GM19372 (cell line): ENCODE results near the gene SALL1.

Experiments used
- ATAC-seq: cut with Tn5 transposase; IDR thresholded peaks from one replicate; pipeline ENCODE4 v1.9.1; 2021; ENCODE audit warnings: mild to moderate bottlenecking, low read depth, moderate library complexity; ENCODE audit not compliant: unreplicated experiment

Gene SALL1

GRCh38 chr16:51159296-51159695 is 8.2 kb upstream of the SALL1 start:
- no peak for ATAC-seq

DNA sequence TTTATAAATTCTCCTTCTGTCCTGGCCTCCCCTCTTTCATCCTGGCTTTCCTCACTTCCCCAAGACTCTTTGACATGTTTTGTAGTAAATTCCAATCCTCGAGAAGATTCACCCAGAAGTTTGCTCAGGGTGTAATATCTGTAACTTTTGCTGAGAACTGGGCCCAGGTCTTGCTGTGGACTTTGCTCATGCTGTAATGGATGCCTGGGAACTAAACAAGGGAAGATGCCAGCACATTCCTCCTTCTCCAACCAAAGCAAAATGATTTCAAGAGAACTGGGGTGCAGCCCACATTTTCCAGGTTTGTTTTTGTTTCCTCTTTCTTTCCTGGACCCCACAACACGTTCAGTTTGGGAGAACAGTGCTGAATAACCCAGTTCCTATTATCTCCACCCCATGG is 6.6 kb upstream of the SALL1 start:
- ATAC-seq, result no peak

GRCh38 chr16:51156807-51157200 is 5.7 kb upstream of the SALL1 start:
- no peak for ATAC-seq

DNA sequence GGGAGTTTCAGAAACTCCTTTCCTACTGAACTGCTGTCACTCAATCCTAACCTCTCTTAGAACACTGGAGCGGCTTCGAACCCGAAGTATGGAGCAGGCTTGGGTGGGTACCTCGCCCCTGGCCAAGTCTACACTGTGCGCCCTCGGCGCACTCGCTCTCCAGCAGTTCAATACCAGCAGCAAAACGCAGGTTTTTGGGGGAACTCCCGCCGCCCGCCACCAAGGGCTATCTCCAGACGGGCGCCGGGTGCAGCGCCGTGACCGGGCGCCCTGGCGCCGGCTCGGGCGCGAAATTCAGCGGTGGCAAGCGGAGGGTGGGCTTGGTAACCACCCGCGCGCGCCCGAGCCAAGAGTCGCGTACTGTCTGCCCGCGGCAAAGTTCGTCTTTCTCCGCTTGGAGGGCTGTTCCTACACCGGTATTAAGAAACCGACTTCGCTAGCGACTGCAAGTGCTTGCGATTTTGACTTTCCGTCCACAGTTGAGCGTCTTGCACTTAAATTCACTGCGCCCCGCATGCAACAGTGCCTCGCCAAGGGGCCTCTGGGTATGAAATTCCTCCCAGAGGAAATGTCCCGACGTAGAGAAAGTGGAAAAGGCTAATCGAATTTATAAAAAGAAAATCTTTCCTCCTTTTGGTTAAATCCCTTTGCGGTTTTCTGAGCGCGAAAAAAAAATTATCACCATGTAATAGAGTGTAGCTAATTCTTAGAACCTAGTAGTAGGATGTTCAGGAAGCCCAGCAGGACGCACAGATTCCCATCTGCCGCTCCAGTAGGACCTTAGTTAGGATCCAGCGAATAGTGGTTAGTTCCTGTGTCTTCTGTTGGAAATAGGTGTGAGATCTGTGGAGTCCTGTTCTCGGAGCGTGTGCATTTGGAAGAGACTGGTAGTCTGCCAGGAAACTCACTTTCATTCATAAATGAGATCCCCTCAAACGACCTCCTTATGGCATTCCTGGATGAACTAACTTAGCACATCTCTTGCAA is 5.0 kb upstream of the SALL1 start:
- no peak for ATAC-seq

- ATAC-seq, result no peak
Observed at GRCh38 chr16:51155199-51155607, 4.1 kb upstream of the SALL1 start.

- no peak for ATAC-seq
Observed at GRCh38 chr16:51154271-51155171, 3.5 kb upstream of the SALL1 start.

DNA sequence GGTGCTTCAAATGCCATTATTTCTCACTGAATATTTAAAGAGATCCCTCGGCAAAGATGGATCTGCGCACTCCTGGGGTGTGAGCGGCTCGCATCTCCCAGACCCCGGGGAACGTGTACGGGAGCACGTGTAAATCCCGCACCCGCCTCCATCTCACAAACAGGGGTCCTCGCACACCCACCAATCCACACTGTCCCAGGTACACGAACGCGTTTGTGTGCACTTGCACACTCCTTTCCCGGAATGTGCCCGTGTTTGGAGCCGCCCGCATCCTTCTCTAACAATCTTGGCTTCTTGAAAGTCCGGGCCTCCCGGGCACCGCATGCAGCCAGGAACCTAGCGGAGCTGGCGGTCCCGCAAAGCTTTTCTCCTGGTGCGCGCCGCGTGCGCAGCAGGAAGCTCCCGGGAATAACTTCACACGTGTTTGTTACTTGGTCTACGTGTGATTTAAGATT is 2.5 kb upstream of the SALL1 start:
- no peak for ATAC-seq

DNA sequence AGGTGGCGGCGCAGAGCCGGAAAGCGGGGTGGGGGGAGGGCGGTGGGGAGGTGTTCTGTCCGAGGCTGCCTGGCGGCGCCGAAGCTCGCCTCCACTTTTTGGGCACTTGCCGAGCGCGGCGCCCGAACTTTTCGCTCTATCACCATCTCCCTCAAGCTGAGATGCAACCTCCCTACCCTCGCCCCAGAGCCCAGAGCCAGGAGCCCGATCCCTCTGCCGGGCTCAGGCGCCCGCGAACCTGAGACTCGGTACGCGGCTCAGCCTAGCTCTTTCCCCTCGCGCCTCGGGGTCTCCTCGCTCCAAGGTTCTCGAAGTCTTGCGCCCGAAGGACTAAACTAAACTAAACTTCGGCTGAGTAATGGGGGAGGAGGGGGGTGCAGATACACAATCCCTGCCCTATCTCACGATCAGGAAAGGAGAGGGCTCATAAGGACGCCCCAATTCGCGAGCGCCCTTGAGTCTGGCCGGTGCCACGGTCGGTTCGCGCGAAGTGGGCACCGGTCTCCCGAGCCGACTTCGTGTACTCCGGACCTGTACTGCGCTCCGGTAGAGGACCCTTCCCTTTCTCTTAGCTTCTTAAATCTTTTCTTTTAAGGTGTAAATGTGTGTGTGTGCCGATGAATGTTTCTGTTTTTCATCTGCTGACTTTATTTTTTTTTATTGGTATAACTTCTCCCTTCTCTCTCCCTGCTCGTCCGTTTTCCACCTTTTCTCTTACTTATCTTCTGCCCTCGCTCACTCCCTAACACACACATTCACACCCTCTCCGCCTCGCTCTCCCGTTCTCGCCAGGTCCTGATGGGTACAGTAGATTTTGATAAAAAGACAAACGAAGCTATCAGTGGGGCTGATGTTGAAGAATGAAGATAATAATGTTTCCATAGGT is 1.9 kb upstream of the SALL1 start:
- ATAC-seq, result no peak

- no peak for ATAC-seq
Observed at GRCh38 chr16:51151961-51152663, 1.0 kb upstream of the SALL1 start.

DNA sequence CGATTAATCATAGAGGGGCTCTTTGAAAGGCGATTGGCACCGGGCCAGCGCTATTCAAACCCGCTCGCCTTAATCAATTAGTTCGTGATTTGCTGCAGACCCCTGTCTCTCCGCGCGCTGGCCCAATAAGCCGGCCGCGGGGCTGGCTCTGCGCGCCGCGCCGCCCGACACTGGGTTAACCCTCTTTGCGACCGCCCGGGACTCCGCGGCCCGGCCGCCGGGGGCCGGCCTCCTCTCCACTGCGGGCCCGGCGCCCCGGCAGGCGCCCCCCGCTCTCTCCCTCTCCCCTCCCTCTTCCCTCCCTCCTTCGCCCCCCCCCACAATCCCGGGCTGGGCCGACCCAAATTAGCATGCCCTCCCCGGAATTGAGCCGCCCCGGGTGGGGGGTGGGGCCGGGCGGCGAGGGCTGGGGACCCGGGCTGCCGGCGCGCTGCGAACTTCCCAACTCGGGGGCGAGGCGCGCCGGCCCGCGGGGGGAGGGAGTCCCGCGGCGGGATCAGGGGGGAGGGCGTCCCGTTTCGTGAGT is 428 bp upstream of the SALL1 start:
- ATAC-seq, result no peak

DNA sequence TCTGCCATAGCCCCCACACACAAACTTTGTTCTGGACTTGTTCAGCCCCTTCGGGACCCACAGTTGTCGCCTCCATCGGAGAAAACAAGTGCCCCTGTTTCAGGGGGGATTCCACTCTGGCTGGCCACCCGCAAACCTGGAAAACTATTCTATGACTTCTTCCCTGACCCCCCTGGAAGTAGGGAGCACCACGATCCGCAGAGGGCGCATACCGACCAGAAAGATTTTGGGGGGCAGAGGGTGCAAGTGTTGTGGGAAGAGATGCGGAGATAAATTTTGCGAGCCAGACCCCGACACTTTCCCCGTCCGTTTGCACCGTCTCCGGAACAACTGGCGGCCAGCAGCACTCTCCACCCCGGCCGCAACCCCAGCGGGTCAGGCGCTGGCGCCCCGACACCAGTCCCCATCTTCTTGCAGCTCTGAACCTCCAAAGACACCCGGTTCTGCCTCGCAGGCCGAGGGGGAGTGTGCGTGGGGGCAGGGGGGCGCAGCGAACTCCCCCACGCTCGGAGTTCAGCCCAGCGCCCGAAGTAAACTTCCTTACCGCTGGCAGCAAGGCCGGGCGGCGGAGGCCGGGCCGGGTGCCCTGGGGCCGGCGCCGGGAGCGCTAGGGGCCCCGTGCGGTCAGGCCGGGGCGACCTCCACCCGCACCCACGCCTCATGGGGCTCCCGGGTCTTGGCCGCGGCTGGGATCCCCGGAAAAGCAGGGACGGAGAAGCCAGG is 744 bp downstream of the SALL1 start:
- no peak for ATAC-seq

GRCh38 chr16:51149721-51150164 is 1.3 kb downstream of the SALL1 start:
- no peak for ATAC-seq

DNA sequence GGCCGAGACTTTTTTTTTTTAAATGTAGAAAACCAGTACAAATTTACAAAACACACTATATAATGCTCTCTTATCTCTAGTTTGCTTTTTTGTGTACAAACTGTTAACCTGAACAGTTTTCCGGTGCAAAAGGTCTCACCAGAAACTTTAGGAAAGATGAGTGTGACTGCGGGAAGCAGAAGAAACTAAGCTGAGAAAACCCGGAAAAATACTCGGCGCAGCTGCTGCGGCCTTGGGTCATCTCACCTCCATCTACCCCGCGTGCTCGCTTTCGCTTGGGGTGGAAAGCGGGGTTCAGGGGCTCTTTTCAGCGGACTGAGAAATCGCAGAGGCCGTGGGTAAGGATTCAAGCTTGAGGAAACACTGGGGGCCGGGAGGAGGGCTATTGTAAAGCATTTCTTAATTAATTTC is 1.8 kb downstream of the SALL1 start:
- ATAC-seq, result no peak

GRCh38 chr16:51148678-51149228 is 2.3 kb downstream of the SALL1 start:
- no peak for ATAC-seq

GRCh38 chr16:51147776-51148677 is 3.0 kb downstream of the SALL1 start:
- no peak for ATAC-seq

DNA sequence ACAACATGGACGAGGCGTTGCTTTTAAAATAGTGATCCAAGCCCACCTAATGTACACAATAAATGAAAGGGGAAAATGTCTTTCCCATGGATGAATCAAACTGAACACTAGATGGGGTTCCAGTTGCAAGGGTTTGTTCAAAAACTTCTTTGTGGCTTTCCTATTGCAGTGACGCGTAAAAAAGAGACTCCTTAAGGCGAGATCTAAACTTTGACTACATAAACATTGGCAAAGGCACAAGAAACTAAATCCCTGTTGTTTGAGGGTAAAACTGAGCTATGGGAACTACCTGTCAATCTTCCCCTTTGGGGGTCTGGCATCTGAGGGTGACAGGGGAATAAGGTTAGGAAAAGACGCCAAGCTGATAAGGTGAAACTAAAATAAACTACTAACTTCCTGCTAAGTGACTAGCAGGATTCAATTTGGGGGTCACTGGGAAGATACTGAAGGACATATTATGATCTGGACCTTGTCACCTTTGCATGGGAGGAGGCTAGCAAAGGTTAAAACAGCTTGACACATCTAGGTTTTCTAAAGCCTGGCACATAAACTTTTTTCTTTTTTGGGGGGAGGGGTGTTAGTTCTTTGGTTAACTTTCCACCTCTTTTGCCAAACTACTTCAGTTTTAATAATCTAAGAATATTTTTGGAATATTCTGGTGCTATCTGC is 4.7 kb downstream of the SALL1 start:
- ATAC-seq, result no peak

- ATAC-seq, result no peak
Observed at GRCh38 chr16:51144203-51144602, 6.9 kb downstream of the SALL1 start.
